GM19328 (cell line): ENCODE data around the gene CTNNBIP1.

Experiments used
- ATAC-seq: cut with Tn5 transposase; IDR thresholded peaks from one replicate; pipeline ENCODE4 v1.9.1; 2021; ENCODE audit warnings: mild to moderate bottlenecking, moderate library complexity; ENCODE audit not compliant: unreplicated experiment

The CTNNBIP1 gene

DNA sequence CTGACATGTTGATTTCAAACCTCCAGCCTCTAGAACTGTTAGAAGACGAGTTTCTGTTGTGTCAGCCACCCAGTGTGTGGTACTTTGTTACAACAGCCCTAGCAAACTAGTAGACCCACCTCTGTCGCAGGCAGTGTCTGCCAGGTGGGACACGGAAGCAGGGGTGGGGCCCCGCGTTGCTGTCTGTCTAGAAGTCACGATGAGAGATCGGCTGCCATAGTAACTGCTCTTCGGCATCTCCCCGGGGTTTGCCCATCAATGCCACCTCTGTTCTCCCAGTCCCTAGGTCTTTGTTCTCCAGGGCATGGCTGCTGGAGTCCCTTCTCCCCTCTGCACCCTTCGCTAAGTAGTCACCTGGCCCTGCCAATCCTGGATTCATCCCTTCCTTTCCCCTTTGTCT, 71.1 kb downstream of the CTNNBIP1 start:
- ATAC-seq, result no peak

DNA sequence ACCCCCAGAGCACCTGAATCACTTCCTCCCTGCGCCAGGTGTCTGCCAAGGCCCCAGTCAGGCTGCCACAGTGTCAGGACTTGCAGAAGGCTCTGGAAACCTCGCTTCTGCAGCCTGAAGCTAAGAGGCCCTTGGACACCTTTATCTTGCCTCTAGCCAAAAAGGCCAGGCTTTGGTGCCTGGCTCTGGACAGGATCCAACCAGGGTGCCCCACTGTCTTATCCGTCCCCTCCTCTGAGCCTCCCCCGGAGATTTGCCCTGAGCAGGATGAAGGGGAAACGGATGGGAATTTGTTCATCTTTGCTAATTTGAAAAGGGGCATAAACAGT, 73.5 kb downstream of the CTNNBIP1 start:
- ATAC-seq, result no peak

DNA sequence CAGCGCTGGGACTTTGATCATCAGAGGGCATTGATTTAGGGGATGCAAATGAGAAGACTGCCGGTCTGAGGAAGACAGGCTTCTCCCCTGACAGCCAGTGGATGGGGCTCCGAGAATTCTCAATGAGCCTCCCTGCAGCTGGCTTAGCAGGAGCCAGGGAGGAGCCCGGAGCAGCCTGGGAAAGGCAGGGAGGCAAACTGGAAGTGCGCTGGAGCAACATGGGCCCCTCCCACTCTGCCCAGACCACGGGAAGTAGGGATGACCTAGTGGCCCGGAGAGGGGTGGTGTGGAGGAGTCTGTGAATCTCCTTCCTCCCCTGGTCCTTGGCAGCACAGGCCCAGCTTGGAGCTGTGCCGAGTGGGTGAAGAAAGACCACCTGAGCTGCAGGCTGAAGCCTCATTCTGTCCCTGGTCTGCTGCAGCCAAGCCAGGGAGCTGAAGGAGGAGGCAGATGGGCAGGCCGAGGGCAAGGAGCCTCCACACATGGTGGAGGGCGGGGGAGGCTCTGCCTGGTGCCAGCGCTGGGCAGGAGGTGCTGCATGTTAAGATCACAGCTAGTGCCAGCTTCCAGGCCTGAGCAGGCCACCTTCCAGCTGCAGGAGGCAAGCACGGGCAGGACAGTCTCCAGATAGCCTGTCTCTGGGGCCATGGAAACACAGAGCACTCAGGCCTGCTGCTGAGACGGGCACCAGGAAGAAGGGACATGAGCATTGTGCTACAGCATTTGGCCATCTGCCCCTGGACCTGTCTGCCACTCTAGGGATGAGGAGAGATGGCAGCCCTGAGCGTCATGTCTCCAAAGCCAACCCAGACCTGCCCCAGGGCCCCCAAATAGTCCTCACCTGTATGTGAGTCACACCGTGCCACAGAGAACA, 74.1 kb downstream of the CTNNBIP1 start:
- ATAC-seq, result no peak

DNA sequence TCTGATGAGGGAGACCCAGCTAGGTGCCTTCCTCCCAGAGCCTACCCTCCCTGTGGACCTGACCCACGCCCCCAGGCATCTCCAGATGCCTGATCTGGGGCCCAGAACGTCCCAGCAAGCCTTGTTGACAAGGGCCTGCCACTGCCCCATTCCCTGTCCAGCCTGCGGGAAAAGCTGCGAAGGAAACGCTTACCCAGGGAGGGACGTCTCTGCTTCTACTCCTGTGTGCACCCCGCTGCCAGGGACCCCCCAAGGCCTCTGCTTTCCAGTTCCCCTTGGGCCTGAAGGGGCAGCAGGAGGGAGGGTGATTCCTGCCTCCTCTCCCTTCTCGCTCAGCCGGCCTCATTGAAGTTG, 74.7 kb downstream of the CTNNBIP1 start:
- no peak for ATAC-seq

DNA sequence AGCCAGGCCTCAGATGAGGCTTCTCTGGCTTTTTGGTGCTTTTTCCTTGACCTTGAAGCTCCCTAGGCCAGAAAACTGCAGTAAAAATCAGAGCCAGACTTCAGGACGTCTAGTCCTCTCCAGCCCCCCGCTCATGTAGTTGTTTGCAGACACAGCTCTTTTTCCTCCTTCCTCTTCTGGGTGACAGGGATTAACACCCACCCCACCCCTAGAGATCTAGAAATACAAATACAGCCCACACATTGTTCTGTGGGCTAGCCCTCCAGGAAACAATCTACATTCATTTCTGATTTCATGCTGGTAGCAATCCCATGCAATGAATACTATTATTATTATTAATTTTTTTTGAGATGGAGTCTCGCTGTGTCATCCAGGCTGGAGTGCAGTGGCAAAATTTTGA, 76.4 kb downstream of the CTNNBIP1 start:
- ATAC-seq, result no peak

DNA sequence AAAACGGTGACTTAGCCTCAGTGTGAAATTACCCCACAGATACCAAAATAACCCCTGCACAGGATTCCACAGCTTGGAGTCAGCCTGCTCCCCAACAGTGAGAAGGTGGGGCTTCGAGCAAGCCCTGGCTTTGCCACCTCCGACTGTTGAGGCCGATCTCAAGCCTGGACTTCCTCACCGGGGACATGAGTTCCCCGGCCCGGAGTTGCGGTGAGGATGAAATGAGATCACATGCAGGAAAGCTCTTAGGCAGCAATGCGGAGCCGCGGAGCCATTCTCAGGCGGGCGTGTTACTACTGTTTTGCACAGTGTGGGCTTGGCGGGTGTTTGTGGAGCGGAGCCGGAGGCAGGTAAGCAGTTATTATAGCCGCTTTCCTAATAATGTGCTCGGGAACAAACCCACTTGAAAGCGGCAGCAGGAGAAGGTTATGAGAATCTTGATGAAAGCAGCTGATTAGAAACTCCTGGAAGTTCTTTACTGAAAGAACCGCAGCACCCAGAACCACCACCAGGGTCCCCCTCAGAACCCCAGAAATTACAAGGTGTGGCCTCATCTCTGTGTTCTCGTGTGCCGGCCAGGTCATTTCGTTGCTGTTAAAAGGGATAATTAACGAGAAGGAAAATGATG, 82.4 kb downstream of the CTNNBIP1 start:
- ATAC-seq, result no peak

DNA sequence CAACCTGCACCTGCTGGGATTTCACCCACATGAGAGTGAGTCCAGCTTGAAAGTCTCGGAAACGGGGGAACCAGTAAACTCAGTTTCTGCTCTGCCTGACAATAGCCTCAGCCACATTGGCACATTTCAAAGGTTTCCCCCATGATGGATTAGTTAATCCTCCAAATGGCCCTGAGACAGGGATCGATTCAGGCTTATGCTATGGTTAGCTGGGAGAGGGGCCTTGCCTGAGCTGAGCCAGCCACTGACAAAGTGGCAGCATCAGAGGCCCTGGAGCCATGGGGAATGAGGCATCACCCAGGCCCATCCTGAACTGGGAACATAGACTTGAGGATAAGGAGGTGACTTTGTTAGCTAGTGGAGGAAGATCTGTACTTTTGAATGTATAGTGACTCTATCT, 83.5 kb downstream of the CTNNBIP1 start:
- no peak for ATAC-seq

DNA sequence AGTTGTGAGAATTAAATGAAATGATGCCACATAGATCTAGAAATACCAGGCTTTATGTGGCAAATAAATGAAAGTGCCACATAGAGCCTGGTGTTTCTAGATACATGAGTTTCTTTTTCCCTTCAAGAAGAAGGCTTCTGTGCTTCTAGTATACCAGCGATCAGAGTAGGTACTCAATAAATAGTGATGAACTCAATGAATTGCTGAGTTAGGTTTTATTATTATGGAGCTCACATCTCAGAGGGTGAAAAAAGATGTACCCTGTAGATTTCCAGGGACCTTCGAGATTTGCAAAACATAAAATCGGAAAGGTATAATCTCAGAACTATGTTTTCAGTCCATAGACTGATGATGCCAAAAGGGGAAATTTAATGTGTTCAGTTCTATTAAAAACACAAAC, 84.0 kb downstream of the CTNNBIP1 start:
- no peak for ATAC-seq

DNA sequence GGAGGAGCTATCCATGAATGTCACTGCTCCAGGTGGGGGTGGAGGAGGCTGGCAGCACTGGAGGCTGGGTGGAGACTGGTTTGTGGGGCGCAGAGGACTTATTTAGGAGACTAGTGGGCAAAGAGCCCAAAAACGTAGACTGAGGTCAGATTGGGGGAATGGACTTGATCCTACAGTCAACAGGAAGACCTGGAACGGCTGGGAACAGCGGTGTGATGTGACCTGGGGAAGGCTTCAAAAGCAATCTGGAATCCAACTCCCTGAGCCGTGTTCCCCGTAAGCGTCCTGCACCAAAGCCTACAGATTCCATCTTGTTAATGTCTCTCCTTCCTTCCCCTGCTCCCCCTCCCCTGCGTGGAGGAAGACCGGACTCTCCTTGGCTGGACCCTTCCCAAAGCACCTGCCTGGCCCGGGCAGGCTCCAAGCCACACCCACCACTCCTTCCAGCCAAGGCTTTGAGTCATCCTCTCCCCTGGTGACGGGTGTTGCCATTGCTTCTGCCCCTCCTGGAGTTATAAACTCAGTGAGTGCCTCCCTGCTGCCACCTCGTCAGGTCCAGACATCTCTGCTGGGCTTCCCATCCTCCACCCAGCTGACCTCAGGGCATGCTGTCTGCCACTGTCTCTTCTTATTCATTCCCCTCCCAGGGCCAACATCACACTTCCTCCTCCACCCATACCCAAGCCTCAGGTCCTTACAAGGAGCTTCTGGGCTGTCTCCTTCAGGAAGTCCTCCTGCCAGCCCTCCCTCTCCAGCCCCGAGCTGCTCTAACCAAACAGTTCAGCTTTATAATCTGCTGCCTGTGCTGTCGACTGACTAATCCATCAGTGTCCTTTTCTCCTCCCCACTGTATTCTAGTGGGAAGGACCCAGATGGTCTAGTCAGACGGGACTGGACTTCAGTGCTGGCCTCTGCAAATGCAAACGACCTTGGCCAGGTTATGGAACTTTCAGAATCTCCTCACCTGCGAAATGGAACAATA, 84.7 kb downstream of the CTNNBIP1 start:
- ATAC-seq, result no peak

DNA sequence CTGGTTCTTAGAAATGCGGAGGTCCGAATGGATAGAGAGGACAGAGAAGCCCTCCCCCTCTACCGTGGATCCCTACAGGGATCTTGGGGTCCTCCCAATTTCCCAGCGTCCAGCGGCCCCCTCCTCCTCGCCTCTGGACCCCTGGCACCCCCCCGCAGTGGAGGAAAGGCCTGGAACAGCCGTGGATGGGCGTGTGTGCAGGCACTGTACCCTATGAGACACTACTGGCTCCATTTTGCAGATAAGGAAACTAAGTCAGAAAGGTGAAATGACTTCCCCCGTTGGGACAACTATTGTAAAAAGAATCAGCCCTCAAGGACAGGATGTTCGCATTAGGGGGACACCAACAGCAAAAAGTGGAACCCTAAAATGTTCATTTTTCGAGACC, 85.4 kb downstream of the CTNNBIP1 start:
- ATAC-seq, result no peak

DNA sequence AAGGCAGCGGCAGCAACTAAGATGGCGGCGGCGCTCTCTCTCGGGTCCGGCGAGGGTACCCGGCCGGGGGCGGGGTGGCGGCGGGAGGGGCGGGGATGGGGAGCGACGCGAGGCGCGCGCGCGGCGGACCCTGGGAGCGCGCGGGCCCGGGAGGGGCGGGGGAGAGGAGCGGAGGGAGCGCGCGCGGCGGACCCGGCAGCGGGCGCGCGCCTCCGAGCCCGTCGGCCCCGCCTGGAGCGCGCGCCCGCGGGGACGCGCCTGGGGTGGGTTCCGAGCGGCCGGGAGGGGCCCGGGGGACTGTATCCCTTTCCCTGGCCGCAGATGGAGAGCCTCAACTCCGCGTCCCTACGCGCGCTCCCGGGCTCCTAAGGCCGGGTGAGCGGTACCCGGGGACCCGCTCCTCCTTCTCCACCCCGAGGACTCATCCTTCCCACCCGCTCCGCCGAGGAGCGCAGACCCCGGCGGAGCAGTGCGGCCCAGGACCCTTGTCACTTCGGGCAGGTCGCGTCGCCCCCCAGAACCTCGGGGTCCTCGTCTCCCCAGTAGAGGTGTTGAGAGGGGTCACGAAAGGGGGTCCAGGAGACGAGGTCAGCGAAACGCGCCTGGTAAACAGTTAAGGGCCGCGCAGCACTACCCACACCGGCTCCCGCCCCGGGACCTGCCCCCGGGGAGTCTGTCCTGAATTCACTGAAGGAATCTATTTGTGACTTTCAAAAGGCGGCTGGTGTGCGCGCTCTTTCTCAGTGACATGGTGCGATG, 85.9 kb downstream of the CTNNBIP1 start, which contains the start of gene CLSTN1:
TSS of gene CLSTN1 (minus strand) at position 23 of the 759 bp plus-strand sequence. CDS start 232 bp downstream, outside the sequence.
- peak; percentile 77 for ATAC-seq

DNA sequence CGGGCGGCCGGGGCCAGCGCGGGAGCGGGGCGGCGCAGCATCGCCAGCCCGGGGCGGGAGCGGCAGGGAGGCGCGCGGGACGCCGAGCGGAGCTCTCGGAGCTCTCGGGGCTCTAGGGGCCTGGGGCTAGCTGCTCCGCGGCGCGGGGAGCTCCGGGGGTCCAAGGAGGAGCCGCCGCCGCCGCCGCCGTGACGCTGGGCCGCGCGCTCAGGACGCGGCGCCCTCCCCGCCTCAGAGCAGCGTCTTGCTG, 86.5 kb downstream of the CTNNBIP1 start:
- ATAC-seq, result peak; percentile 30

DNA sequence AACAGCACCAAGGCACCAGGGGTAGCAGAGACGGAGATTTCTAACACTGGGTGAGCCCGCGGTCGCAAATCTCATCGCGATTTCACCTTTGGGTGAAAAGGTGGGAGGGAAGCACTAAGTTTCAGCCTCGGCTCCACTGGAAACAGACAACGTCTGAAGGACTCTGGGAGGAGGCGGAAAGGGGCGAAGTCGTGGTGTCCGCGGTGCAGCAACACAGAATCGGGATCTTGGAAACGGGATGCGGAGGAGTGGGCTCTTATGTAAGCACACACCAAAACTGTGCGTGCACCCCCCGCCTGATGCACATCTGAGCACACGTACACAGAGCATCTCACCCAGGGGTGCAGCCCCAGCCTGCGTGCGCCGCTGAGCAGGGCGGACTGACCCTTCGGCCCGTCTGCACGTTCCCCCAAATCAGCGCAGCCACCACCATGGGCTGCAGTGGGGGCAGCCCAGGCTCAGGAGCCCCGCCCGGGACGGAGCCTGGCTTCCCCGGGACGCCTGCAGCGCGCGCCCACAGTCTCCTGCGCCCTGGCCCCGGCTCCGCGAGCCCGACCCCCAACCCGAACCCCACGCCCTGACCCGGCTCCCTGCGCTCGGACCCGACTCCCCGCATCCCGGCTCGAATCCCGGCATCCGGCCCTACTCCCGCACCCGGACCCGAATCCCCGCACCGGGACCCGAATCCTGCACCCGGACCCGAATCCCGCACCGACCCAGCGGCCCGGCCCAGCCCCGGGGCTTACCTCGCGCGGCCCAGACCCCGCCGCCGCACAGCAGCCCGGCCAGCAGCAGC, 87.0 kb downstream of the CTNNBIP1 start:
- no peak for ATAC-seq

DNA sequence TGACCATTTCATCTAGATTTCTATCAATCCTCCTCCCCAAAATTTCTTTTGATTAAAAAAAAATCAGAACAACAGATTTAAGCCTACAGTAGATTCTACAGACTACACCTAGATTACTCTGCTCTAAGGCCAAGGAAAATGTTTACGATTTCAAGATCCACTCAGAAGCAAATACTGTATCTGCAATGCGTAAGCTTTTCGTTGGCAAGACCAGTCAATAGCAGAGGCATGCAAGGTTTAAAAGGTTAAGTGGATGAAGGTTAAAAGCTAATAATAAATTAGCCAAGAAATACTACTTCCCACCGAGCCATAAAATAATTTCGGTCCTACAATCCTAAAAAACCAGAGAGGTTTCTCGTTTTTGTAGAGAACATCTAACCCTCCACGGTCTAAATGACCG, 87.6 kb downstream of the CTNNBIP1 start:
- ATAC-seq, result no peak

DNA sequence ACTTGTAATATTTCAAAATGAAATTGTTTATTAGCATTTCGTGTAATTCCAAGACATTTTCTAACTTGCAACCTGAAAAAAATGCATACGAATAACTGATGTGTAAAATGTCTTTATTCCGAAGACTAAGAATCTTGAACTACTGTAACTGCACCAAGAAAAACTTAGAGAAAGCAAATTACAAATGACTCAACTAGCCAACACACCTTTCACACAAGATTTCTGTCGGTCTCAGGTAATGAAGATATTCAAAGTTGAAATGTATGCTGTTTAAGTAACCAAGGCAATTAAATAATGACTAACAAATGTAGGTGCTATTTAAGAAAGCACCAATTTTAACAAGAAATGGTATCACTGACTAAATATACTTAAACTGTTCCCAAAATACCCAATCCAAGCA, 88.4 kb downstream of the CTNNBIP1 start:
- ATAC-seq, result no peak

DNA sequence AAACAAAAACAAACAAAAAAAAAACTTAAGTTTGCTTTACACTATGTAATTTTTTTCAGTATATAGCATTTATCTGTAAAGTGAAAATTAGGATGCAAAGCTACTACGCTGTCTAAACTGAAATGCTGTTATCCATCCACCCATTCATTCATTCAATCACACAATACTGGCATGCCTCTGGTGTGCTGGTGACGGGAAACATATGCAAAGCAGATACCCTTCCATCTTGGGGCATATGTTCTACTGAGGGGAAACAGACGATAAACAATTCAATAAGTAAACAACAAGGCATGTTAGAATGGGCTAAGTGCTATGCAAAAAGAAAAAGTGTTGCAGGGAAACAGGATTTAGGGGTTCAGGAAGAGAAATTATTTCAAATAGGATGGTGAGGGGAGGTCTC, 89.5 kb downstream of the CTNNBIP1 start:
- no peak for ATAC-seq

DNA sequence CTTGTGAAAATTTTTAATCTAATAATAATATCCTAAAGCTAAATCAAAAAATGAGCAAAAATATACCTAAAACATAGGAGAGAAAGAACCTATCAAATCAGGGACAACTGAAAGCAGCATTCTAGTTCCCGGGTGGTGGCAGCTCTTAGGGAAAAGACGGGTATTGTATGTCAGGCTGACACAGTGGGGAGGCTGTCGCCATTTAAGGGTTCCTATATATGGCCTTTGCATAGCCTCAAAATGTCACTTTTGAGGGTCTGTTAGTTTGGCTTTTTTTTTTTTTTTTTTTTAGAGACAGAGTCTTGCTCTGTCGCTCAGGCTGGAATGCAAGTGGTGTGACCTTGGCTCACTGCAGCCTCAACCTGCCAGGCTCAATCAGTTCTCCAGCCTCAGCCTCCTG, 92.3 kb downstream of the CTNNBIP1 start:
- ATAC-seq, result no peak

DNA sequence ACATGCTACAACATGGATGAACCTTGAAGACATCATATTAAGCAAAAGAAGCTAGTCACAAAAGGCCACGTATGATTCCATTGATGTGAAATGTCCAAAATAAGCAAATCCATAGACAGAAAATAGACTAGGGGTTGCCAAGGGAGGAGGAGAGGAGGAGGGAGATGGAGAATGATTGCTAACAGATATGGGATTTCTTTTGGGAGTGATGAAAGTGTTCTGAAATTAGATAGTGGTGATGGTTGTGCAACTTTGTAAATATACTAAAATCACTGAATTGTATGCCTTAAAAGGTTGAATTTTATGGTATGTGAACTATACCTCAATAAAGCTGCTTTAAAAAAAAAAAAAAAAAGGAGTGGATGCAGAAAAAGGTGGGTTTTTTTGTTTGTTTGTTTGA, 93.9 kb downstream of the CTNNBIP1 start:
- no peak for ATAC-seq

DNA sequence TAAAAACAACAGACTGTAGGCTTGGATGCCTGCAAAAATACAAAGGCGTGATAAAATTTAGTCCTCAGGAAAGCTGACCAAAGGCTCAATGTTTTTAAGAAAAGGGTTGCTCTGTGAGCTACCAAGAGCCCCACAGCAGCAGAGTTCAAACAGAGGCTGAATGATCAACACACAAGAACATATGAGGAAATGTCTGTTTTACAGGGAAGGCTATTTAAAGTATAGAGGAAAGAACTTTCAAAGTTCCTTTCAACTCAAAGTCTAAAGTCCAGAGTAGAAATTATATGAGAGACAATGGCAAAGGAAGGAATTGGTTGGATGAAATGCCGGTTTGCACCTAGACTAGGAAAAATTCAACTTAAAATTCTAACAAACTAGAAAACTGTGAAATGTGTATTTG, 94.9 kb downstream of the CTNNBIP1 start:
- ATAC-seq, result no peak

DNA sequence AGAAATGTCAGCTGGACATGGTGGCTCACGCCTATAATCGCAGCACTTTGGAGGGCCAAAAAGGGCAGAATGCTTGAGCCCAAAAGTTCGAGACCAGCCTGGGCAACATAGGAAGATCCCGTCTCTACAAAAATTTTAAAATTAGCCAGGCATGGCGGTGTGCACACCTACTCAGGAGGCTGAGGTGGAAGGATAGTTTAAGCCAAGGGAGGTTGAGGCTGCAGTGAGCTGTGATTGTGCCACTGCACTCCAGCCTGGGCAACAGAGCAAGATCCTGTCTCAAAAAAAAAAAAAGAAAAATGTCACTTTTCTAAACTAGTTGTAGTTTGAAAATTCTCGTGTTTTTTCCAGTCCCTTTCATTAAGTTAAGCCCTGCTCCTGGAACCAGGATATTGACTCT, 95.5 kb downstream of the CTNNBIP1 start:
- no peak for ATAC-seq
